HG03558 (cell line): ENCODE measurements around the gene MT1X.
"Not testable (repeated sequence)": the region's sequence is repeated elsewhere in the genome, so short reads cannot be mapped to it uniquely, and the experiment has no call there.

ENCODE experiments used
- ATAC-seq: cut with Tn5 transposase; IDR thresholded peaks from one replicate; pipeline ENCODE4 v1.9.1; 2021; ENCODE audit warnings: moderate number of reproducible peaks; ENCODE audit not compliant: unreplicated experiment; ENCODE audit errors: extremely low read depth

MT1X gene

GRCh38 chr16:56708525-56709442 lies 26.5 kb downstream of the MT1X start:
- no peak for ATAC-seq

- ATAC-seq: no peak
These were observed 27.3 kb downstream of the MT1X start for GRCh38 chr16:56709443-56710040.

GRCh38 chr16:56710181-56710737 lies 28.0 kb downstream of the MT1X start:
- no peak for ATAC-seq

- no peak for ATAC-seq
These were observed 29.6 kb downstream of the MT1X start for GRCh38 chr16:56711862-56712261.

GRCh38 chr16:56713794-56714193 lies 31.5 kb downstream of the MT1X start:
- no peak for ATAC-seq

GRCh38 chr16:56715126-56715525 lies 32.9 kb downstream of the MT1X start:
- no peak for ATAC-seq

- ATAC-seq: no peak
These were observed 34.5 kb downstream of the MT1X start for GRCh38 chr16:56716761-56717160.

GRCh38 chr16:56717532-56717931 lies 35.3 kb downstream of the MT1X start:
- not testable (repeated sequence) for ATAC-seq

- no peak for ATAC-seq
These were observed 40.1 kb downstream of the MT1X start for GRCh38 chr16:56722200-56722842.

- ATAC-seq: no peak
These were observed 41.9 kb downstream of the MT1X start for GRCh38 chr16:56724191-56724590.

GRCh38 chr16:56726283-56726682 lies 44.0 kb downstream of the MT1X start:
- no peak for ATAC-seq

GRCh38 chr16:56726926-56727325 lies 44.7 kb downstream of the MT1X start:
- ATAC-seq: no peak

GRCh38 chr16:56728027-56728426 lies 45.8 kb downstream of the MT1X start:
- ATAC-seq: no peak

GRCh38 chr16:56728980-56729734 lies 46.9 kb downstream of the MT1X start:
- ATAC-seq: no peak

- ATAC-seq: peak; percentile 41
These were observed 47.7 kb downstream of the MT1X start, which contains the start of gene NUP93 for GRCh38 chr16:56729735-56730662. Gene NUP93, plus strand, starts transcription at chr16:56730129. Its CDS starts 18,119 bp downstream, at chr16:56748248.

GRCh38 chr16:56732366-56732765 lies 50.1 kb downstream of the MT1X start:
- peak; percentile 47 for ATAC-seq

- no peak for ATAC-seq
These were observed 50.6 kb downstream of the MT1X start for GRCh38 chr16:56732832-56733231.
